Measurements from ENCODE around the gene TM2D1.
"Not testable (repeated sequence)": the region's sequence is repeated elsewhere in the genome, so short reads cannot be mapped to it uniquely, and the experiment has no call there.

Gene TM2D1

DNA sequence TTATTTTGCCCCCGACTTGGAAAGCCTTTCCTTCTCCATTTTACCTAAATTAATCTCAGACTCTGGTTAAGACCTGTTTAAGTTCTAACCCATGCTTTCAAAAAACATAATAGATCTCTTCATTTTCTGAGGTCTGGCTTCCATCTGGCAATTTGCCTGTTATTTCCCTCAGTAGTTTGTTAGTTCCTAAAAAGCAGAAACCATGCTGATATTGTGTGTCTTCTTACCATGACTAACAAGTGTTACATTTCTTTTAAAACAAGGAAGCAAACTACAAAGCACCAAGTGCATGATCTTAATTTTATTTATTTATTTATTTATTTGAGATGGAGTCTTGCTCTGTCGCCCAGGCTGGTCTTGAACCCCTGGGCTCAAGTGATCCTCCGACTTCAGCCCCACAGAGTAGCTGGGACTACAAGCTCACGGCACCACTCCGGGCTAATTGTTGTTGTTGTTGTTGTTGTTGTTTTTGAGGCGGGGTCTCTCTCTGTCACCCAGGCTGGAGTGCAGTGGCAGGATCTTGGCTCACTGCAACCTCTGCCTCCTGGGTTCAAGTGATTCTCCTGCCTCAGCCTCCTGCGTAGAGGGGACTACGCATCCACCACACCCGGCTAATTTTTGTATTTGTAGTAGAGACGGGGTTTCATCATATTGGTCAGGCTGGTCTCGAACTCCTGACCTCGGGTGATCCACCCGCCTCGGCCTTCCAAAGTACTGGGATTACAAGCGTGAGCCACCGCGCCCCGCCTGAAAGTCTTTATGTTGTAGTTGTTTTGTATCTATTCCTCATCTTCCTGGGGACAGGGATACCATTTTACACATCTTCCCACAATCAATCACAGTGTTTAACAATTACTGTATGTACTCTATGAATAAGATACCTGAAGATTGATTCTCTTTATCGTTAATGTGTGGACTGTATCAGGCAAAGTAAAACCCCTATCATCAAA is 16.1 kb upstream of the TM2D1 start:
- no peaks in the 10 kb centered on the region for H3K27me3 Mint-ChIP-seq
- peak overlapping the region; percentile 80 for H3K27ac Mint-ChIP-seq
- ATAC-seq: no peak
- peak overlapping the region; percentile 90 for H3K4me3 Mint-ChIP-seq
- no peaks in the 10 kb centered on the region for H3K9me3 Mint-ChIP-seq
- no peaks in the 10 kb centered on the region for H3K36me3 Mint-ChIP-seq
- H3K4me1 Mint-ChIP-seq: peaks cover 20% of the 10 kb centered on the region

DNA sequence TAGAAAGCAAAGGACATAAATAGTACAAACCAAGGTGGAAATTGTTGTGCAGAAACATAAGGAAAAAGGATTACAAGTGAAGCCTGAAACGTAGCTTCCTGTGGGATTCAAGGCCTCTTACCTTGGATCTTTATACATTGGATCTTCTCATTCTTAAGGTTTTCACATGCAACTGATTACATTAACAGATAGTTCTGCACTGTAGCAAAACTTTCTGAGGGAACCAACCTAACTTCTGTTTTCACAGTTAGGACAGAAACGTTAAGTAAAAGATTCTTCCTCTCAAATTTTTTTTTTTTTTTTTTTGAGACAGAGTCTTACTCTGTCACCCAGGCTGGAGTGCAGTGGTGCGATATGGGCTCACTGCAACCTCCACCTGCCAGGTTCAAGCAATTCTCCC is 7.8 kb upstream of the TM2D1 start:
- no peak for ATAC-seq
- Mint-ChIP-seq H3K9me3 (no peaks in the 10 kb centered on the region), H3K36me3 (no peaks in the 10 kb centered on the region), H3K4me1 (peaks cover 9% of the 10 kb centered on the region), H3K27me3 (no peaks in the 10 kb centered on the region), H3K4me3 (no peak overlapping the region), H3K27ac (no peak overlapping the region)

- H3K4me1 Mint-ChIP-seq: peaks cover 10% of the 10 kb centered on the region
- not testable (repeated sequence) for H3K9me3 Mint-ChIP-seq, H3K27me3 Mint-ChIP-seq, H3K36me3 Mint-ChIP-seq, ATAC-seq, H3K4me3 Mint-ChIP-seq, H3K27ac Mint-ChIP-seq
These were observed 5.7 kb upstream of the TM2D1 start for GRCh38 chr1:61730679-61731078.

DNA sequence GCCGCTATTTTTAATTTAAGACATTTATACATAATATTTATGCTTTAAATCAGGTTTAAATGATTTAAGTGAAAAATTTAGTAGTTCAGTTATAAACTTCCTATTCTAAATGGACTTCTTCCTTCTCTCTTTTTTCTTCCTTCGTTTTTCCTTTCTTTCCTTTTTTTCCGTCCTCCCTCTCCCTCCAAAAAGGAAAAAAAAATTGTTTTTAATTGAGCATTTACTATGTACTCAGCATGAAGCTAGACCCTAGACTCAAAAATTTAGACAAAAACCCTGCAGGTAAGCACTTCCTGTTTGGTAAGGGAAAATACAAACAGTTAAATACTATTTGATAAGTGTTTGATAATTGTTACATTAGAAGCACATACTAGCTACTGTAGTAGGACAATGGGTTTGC is 2.6 kb upstream of the TM2D1 start:
- no peak for ATAC-seq
- Mint-ChIP-seq H3K27me3 (no peaks in the 10 kb centered on the region), H3K4me1 (peaks cover 16% of the 10 kb centered on the region), H3K9me3 (no peaks in the 10 kb centered on the region), H3K4me3 (no peak overlapping the region), H3K36me3 (no peaks in the 10 kb centered on the region), H3K27ac (no peak overlapping the region)

GRCh38 chr1:61724506-61724812 is 482 bp downstream of the TM2D1 start:
- no peak for ATAC-seq
- no peaks in the 10 kb centered on the region for H3K27me3 Mint-ChIP-seq
- H3K4me1 Mint-ChIP-seq: peaks cover 23% of the 10 kb centered on the region
- H3K36me3 Mint-ChIP-seq: peaks cover 7% of the 10 kb centered on the region
- peak overlapping the region; percentile 98 for H3K4me3 Mint-ChIP-seq
- no peaks in the 10 kb centered on the region for H3K9me3 Mint-ChIP-seq
- peak overlapping the region; percentile 99 for H3K27ac Mint-ChIP-seq

- not testable (repeated sequence) for H3K4me3 Mint-ChIP-seq, H3K9me3 Mint-ChIP-seq
- peaks cover 34% of the 10 kb centered on the region for H3K36me3 Mint-ChIP-seq
These were observed 5.8 kb downstream of the TM2D1 start for GRCh38 chr1:61718996-61719663.

GRCh38 chr1:61711969-61712368 is 13.0 kb downstream of the TM2D1 start:
- peaks cover 22% of the 10 kb centered on the region for H3K36me3 Mint-ChIP-seq
- H3K4me1 Mint-ChIP-seq: no peaks in the 10 kb centered on the region
- ATAC-seq: no peak
- no peak overlapping the region for H3K27ac Mint-ChIP-seq
- no peaks in the 10 kb centered on the region for H3K27me3 Mint-ChIP-seq
- H3K9me3 Mint-ChIP-seq: no peaks in the 10 kb centered on the region
- no peak overlapping the region for H3K4me3 Mint-ChIP-seq

More at GRCh38 chr1:61718996-61719663, 5.8 kb downstream of the TM2D1 start:
- H3K27me3 Mint-ChIP-seq, H3K27ac Mint-ChIP-seq, ATAC-seq: not testable (repeated sequence)
- peaks cover 32% of the 10 kb centered on the region for H3K4me1 Mint-ChIP-seq

GRCh38 chr1:61711257-61711656 is 13.7 kb downstream of the TM2D1 start:
- H3K4me3 Mint-ChIP-seq, ATAC-seq, H3K4me1 Mint-ChIP-seq, H3K27me3 Mint-ChIP-seq, H3K9me3 Mint-ChIP-seq, H3K27ac Mint-ChIP-seq: not testable (repeated sequence)
- peaks cover 25% of the 10 kb centered on the region for H3K36me3 Mint-ChIP-seq

GRCh38 chr1:61709908-61710289 is 15.0 kb downstream of the TM2D1 start:
- no peak for ATAC-seq
- H3K27me3 Mint-ChIP-seq: no peaks in the 10 kb centered on the region
- H3K27ac Mint-ChIP-seq: no peak overlapping the region
- H3K4me3 Mint-ChIP-seq: no peak overlapping the region
- no peaks in the 10 kb centered on the region for H3K9me3 Mint-ChIP-seq
- no peaks in the 10 kb centered on the region for H3K4me1 Mint-ChIP-seq
- H3K36me3 Mint-ChIP-seq: peaks cover 29% of the 10 kb centered on the region

DNA sequence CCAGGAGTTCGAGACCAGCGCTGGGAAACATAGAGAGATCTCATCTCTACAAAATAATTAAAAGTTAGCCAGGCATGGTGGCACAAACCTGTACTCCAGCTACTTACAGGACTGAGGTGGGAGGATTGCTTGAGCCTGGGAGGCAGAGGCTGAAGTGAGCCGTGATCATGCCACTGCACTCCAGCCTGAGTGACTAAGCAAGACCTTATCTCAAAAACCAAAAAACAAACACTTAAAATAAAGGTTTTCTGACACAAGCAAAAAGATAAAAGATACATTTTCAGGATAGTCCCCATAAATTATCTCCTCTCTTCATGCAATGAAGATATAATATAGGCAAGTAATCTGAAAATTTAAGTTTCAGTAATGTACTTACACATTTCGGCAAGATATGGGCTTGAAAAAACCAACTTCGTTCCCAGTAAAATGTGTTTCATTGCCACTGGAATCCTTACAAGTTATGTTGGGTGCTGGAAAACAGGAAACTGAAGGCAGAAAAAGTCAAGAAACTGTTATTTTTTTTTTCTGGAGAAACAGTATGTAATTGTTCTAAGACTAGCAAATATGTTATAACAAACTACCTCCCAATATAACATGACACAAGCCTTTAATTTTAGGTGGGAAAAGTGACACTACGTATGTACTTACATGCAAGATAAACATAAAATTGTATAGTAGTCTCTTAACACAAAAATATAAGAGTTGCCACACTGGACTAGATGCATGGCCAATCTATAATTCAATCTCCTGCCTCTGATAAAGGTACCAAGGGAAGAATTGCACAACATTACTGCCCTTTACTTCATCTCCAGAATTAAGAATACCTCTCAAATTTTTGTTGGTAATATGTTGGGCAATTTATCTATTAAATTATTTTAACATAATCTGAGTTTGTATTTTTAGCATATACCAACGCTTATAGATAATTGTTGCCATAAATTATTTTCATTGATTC is 15.7 kb downstream of the TM2D1 start:
- Mint-ChIP-seq H3K36me3 (peaks cover 31% of the 10 kb centered on the region), H3K27ac (no peak overlapping the region)

GRCh38 chr1:61699911-61700851 is 24.8 kb downstream of the TM2D1 start:
- H3K9me3 Mint-ChIP-seq: no peaks in the 10 kb centered on the region
- ATAC-seq: no peak
- no peak overlapping the region for H3K27ac Mint-ChIP-seq
- no peaks in the 10 kb centered on the region for H3K27me3 Mint-ChIP-seq
- H3K36me3 Mint-ChIP-seq: peaks cover 60% of the 10 kb centered on the region
- H3K4me1 Mint-ChIP-seq: no peaks in the 10 kb centered on the region
- H3K4me3 Mint-ChIP-seq: no peak overlapping the region

More for the DNA sequence above, 15.7 kb downstream of the TM2D1 start:
- no peak for ATAC-seq
- no peaks in the 10 kb centered on the region for H3K27me3 Mint-ChIP-seq
- H3K9me3 Mint-ChIP-seq: no peaks in the 10 kb centered on the region
- no peaks in the 10 kb centered on the region for H3K4me1 Mint-ChIP-seq
- no peak overlapping the region for H3K4me3 Mint-ChIP-seq

DNA sequence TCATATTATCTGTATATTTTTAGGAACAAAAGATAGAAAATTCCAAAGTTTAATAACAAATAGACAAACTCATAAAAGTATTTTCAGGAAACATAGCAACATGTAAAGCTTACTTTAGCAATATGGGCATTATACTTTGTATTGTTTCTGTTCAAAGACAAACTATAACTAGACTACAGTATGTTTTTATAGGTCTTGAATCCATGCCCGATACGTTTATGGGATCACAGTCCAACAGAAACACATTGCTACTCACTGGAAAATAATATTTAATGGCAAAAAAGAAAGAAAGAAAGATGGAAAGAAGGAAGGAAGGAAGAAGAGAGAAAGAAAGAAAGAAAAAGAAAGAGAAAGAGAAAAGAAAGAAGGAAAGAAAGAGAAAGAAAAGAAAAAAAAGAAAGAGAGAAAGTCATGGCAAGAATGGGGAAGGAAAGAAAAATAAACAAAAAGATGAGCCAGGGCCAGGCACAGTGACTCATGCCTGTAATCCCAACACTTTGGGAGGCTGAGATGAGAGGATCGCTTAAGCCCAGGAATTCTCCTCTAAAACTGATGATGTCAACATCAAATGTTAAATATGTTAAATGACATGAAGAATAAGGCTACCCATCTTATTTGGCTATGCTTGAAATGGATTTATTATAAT is 32.7 kb downstream of the TM2D1 start:
- Mint-ChIP-seq H3K27me3 (no peaks in the 10 kb centered on the region), H3K36me3 (peaks cover 39% of the 10 kb centered on the region), H3K9me3 (no peaks in the 10 kb centered on the region), H3K4me1 (no peaks in the 10 kb centered on the region), H3K27ac (no peak overlapping the region), H3K4me3 (no peak overlapping the region)
- no peak for ATAC-seq

GRCh38 chr1:61687901-61688300 is 37.0 kb downstream of the TM2D1 start:
- Mint-ChIP-seq H3K27me3 (no peaks in the 10 kb centered on the region), H3K4me1 (no peaks in the 10 kb centered on the region), H3K9me3 (no peaks in the 10 kb centered on the region), H3K36me3 (peaks cover 39% of the 10 kb centered on the region), H3K4me3 (no peak overlapping the region), H3K27ac (no peak overlapping the region)
- no peak for ATAC-seq

- no peak for ATAC-seq
- no peaks in the 10 kb centered on the region for H3K27me3 Mint-ChIP-seq
- H3K4me3 Mint-ChIP-seq: no peak overlapping the region
- no peaks in the 10 kb centered on the region for H3K9me3 Mint-ChIP-seq
- no peaks in the 10 kb centered on the region for H3K4me1 Mint-ChIP-seq
- H3K27ac Mint-ChIP-seq: no peak overlapping the region
- peaks cover 47% of the 10 kb centered on the region for H3K36me3 Mint-ChIP-seq
These were observed 42.0 kb downstream of the TM2D1 start for GRCh38 chr1:61682891-61683290.
